SK-N-MC (cell line): ENCODE measurements around the gene PIAS1.

Experiments used
- DNase-seq: peaks from one replicate; pipeline ENCODE4 v3.0.0-alpha.2; 2011; ENCODE audit warnings: low read depth, low spot score
- H3K27ac ChIP-seq: fragments of 200-600 bp; sonication (generic); 2 replicates; pipeline ENCODE4 v1.5.1; 2016; ENCODE audit warnings: mixed run types
- H3K36me3 ChIP-seq: fragments of 200-600 bp; sonication (generic); 2 replicates; pipeline ENCODE4 v1.6.1; 2017; ENCODE audit warnings: antibody characterized with exemption, low read length, mixed read lengths; ENCODE audit not compliant: insufficient read depth
- H3K4me3 ChIP-seq: fragments of 200-600 bp; sonication (generic); 2 replicates; pipeline ENCODE4 v1.5.1; 2016
- H3K9ac ChIP-seq: fragments of 200-600 bp; sonication (generic); 2 replicates; pipeline ENCODE4 v1.8.0; 2017; ENCODE audit warnings: mixed run types, mixed read lengths; ENCODE audit not compliant: insufficient read length
- H3K9me3 ChIP-seq: fragments of 200-600 bp; sonication (generic); 2 replicates; pipeline ENCODE4 v1.6.1; 2017; ENCODE audit warnings: low read depth, mild to moderate bottlenecking, antibody characterized with exemption, low read length, moderate library complexity, mixed read lengths
- EZH2 ChIP-seq: fragments of 200-600 bp; sonication (generic); IDR thresholded peaks from one replicate; pipeline ENCODE4 v1.6.1; 2017; ENCODE audit warnings: antibody characterized with exemption
- FOXP2 ChIP-seq: optimal IDR thresholded peaks from 2 replicates; pipeline ENCODE3; 2011; ENCODE audit warnings: mild to moderate bottlenecking, moderate library complexity; ENCODE audit not compliant: insufficient read depth; ENCODE audit errors: extremely low read length, control extremely low read depth
- POLR2AphosphoS5 ChIP-seq: IDR thresholded peaks from 2 replicates; pipeline ENCODE4 v1.6.1; 2012; ENCODE audit warnings: mild to moderate bottlenecking, low read depth, low read length, borderline replicate concordance

Gene PIAS1

DNA sequence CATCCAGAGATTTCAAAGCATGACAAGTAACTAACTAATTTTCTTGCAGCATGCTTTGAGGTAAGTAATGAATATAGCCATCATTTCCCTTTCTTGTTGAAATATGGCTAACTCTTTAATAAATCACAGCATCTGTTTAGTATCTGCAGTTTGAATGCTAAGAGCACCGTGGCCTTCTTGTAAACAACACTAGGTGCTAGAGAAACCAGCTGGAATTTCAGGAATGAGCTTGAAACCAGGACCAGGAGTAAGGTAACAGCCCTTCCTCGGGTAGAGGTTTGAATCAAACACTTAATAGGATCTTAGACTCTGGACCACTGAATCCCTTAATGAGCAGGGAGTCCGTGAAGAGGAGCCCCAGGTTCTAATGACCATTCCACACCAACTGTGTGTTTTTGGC, 137.4 kb downstream of the PIAS1 start:
- H3K36me3 ChIP-seq: peaks cover 47% of the 10 kb centered on the region
- H3K9ac ChIP-seq: no peak overlapping the region
- no peak for DNase-seq
- no peaks in the 10 kb centered on the region for H3K9me3 ChIP-seq
- no peak for TF ChIP-seq EZH2
- no peak for TF ChIP-seq POLR2AphosphoS5
- TF ChIP-seq FOXP2: no peak
- no peak overlapping the region for H3K4me3 ChIP-seq
- H3K27ac ChIP-seq: no peak overlapping the region

DNA sequence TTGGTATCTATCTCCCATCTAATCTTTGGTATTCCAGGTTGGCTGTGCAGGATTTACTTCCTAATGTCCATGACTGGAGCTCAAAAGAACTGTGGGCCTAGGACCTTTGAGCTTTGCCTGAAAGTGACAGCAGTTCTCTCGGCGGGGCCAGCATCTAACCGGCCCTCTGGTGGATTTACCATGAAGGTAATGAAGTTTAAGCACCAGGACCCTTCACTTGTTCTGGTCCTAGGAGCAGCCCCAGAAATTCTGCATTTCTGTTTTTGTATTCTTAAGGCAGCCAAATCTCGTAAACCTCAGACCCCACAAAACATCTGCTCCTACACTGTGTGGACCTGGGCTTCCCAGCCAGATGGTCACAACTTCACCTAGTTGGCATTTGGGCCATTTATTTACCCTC, 138.0 kb downstream of the PIAS1 start:
- H3K9me3 ChIP-seq: no peaks in the 10 kb centered on the region
- peaks cover 47% of the 10 kb centered on the region for H3K36me3 ChIP-seq
- H3K9ac ChIP-seq: no peak overlapping the region
- no peak overlapping the region for H3K4me3 ChIP-seq
- TF ChIP-seq EZH2 (no peak), POLR2AphosphoS5 (no peak), FOXP2 (no peak)
- no peak overlapping the region for H3K27ac ChIP-seq
- no peak for DNase-seq

DNA sequence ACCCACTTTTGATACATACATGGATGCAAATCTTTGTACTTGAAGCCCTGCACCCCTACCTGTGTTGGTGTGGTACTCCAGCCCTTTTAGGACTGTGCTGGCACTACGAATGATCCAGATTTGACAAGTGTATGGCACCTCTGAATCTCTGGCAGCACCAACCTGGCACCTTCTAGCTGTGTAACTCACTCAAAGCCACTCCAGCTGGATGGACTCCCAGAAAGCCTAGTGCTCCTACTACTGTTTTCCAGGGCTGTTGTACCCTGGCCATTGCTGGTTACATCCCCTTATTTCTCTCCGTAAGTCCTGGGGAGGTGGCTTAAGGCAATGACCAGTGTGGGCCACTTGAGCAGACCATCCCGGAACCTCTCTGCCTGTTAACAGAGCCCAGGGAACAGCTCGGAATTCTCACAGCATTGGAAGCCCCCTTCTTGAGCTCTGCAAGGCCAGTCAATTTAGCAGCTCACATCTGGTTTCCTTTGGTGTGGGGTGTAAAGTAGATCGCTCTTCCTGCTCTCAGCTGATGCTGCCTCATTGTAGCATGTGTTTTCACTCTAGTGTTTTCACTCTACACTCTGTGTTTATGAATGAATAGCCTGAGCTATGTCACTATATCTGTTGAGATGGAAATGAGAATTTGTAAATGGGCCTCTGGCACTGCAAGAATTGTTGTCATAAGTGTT, 138.8 kb downstream of the PIAS1 start:
- Histone ChIP-seq H3K9me3 (no peaks in the 10 kb centered on the region), H3K4me3 (no peak overlapping the region), H3K36me3 (peaks cover 38% of the 10 kb centered on the region), H3K27ac (no peak overlapping the region), H3K9ac (no peak overlapping the region)
- TF ChIP-seq POLR2AphosphoS5 (no peak), EZH2 (no peak), FOXP2 (no peak)
- DNase-seq: no peak

DNA sequence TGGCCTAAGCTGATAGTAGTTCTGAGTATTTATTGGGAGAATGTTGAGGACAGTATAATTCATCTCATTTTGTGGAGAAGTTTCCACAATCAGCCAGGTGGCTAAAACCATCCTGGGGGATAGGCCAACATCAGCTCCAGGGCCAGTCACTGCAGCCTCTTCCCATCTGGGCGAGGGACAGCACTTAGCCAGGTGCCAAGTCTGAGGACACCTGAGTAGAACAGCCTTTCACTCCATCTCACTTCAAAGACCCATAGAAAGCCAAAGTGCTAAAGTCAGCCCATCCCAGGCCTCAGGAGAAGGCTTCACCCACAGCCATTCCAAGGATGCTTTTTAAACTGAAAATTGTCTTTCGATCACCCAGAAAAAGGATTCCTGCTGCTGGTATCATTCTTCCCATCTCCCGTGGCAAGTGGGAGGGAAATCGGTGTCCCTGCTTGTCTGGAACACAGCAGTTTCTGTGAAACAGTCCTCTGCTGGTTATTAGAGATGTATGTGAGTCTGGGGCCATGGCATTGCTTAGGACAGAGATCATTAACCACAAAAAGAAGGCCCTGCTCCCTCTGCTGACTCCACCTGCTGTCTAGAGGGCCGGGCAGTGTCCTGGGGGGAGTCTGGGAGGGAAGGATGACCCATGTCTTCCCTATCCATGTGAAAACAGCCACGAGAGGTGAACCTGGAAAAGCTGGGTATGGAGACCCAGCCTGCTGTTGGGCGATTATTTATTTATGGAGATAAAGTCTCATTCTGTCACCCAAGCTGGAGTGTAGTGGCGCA, 141.4 kb downstream of the PIAS1 start:
- H3K27ac ChIP-seq: no peak overlapping the region
- H3K36me3 ChIP-seq: peaks cover 23% of the 10 kb centered on the region
- H3K9me3 ChIP-seq: no peaks in the 10 kb centered on the region
- no peak for TF ChIP-seq EZH2
- no peak for TF ChIP-seq FOXP2
- TF ChIP-seq POLR2AphosphoS5: no peak
- H3K4me3 ChIP-seq: no peak overlapping the region
- no peak for DNase-seq
- H3K9ac ChIP-seq: no peak overlapping the region

DNA sequence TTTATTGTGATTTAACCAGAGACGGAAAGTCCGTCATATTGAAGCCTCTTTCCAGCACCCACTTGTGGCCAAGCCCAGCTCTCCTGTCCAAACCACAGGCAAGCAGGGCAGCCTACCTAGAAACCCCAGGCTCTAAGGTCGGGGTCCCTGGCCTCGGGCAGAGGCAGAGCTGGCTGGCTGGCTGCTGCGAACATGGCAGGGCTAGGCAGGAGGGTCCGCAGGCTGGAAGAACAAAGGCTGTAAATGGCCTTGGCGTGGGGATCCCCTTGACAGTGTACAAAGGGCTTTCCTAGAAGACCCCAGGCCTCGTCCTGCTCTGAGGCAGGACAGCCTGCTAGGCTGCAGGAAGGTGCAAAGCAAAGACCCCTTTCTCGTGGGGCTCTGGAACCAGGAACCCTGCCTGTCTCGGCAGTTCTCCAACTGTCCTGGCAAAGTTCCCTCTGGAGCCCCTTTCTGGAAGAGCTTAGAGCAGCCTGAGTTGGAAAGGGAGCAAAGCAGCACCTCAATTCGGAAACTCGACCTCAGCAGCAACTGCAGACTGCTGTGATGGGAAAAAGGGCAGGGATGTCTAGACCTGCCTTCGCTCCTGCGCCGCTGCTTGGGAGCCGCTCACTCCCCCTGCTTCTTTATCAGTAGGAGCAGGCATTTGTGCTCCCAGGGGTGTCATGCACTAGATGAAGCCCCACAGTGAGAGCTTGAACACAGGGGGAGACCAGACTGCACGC, 142.5 kb downstream of the PIAS1 start:
- H3K9ac ChIP-seq: no peak overlapping the region
- no peaks in the 10 kb centered on the region for H3K9me3 ChIP-seq
- TF ChIP-seq POLR2AphosphoS5 (no peak), FOXP2 (no peak), EZH2 (no peak)
- peaks cover 23% of the 10 kb centered on the region for H3K36me3 ChIP-seq
- no peak overlapping the region for H3K4me3 ChIP-seq
- H3K27ac ChIP-seq: no peak overlapping the region
- DNase-seq: no peak

DNA sequence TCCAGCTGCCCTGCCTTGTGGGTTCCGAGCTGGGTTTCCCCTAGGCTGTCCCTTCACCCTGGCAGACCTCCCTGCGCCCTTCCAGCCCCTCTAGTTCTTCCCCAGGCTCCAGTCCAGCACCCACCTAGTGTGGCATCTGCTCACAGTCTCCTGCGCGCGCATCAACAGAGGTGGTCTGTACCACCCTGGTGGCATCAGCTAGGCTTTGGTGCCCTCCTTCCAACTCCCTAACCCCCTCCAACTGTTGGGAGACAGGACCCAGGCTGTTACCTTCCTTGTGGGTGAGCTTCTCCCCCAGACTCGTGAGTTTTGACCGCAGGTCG, 143.0 kb downstream of the PIAS1 start:
- Histone ChIP-seq H3K27ac (no peak overlapping the region), H3K9ac (no peak overlapping the region), H3K4me3 (no peak overlapping the region), H3K36me3 (peaks cover 19% of the 10 kb centered on the region), H3K9me3 (no peaks in the 10 kb centered on the region)
- TF ChIP-seq POLR2AphosphoS5 (no peak), FOXP2 (no peak), EZH2 (no peak)
- no peak for DNase-seq

DNA sequence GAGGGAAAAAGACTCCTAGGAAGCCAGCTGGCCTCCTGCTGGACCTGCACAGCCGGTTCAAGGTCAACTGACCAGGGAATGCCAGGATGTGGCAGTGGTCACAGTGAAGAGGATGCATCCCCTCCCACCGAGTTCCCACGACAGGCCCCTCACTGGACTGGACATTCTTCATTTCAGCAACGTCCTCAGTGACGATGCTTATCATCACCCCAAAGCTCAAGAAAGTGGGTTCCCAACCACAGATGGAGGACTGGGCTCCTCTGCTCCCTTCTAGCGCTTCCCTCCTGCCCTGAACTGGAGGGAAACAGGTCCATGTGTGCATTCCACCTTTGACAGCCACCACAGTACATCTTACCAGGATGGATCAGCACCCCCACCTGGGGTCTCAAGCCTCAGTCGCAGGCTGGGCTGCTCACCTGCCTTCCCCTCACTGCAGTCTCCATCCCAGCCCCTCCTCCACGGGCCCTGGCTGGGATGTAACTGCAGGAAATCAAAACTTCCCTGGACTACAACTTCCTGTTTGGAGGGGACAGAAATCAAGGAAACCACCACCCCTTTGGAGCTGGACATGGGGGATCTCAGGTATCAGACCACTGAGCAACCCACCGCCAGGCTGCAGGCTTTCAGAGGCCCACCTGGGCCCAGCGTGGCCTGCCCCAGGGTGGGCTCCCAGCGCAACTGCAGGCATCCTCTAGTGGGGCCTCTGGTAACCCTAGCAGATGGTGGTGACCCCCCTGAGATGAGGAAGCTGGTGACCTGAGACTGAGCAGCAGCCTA, 143.7 kb downstream of the PIAS1 start:
- TF ChIP-seq POLR2AphosphoS5: peak; percentile 42; the same call in 1 of the 2 replicates
- no peak for TF ChIP-seq EZH2
- peaks cover 12% of the 10 kb centered on the region for H3K36me3 ChIP-seq
- H3K4me3 ChIP-seq: no peak overlapping the region
- DNase-seq: no peak
- H3K27ac ChIP-seq: no peak overlapping the region
- no peaks in the 10 kb centered on the region for H3K9me3 ChIP-seq
- H3K9ac ChIP-seq: no peak overlapping the region

DNA sequence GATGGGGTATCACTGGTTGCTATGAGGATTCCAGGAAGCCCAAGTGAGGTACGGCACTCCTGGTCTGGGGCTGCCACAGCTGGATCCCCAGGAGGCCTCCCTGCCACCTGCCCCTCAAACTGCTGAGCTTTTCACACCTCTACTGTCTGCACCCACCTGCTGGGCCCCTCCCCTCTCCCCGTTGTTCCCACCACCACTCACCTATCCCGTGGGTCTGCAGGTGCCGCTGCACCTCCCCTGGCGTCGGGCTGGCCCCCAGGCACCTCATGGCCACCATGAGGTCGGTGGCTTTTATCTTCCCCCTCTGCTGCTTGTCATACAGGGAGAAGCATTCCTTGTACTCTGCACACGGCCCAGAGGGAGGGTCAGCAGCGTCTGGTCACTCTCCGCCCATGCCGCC, 145.2 kb downstream of the PIAS1 start:
- Histone ChIP-seq H3K27ac (no peak overlapping the region), H3K9ac (no peak overlapping the region), H3K4me3 (no peak overlapping the region), H3K9me3 (no peaks in the 10 kb centered on the region), H3K36me3 (no peaks in the 10 kb centered on the region)
- no peak for TF ChIP-seq EZH2
- no peak for DNase-seq
